H1 (cell line): Measurements from ENCODE around the gene PIGK. TPM values are rescaled to one million over a fixed set of nuclear protein-coding genes. Genes with fewer than 3 reads are reported as not detected.

Experiments used
- CHD1 ChIP-seq: IDR thresholded peaks from 2 replicates; pipeline ENCODE4 v1.6.1; 2012; ENCODE audit warnings: low read depth, low read length, improper control_type of control experiment
- CHD7 ChIP-seq: fragments of 300-600 bp; sonication (generic); IDR thresholded peaks from 2 replicates; pipeline ENCODE4 v1.7.1; 2012; ENCODE audit warnings: low read length, moderate library complexity, mild to moderate bottlenecking, inconsistent platforms; ENCODE audit not compliant: insufficient replicate concordance
- E2F6 ChIP-seq: IDR thresholded peaks from 2 replicates; pipeline ENCODE4 v1.6.1; 2012; ENCODE audit warnings: inconsistent platforms
- RBBP5 ChIP-seq: IDR thresholded peaks from 2 replicates; pipeline ENCODE4 v1.7.1; 2012; ENCODE audit warnings: low read depth, mild to moderate bottlenecking, inconsistent platforms, low read length, moderate library complexity, borderline replicate concordance
- TAF7 ChIP-seq: optimal IDR thresholded peaks from 2 replicates; pipeline ENCODE3; 2011; ENCODE audit warnings: low read depth, mild to moderate bottlenecking, inconsistent platforms, low read length, moderate library complexity, borderline replicate concordance
- polyA plus RNA-seq, 7 experiments: library from polyadenylated mRNA; depleted of rRNA in 3 of 7; stranded (reverse) in 5 of 7; unstranded in 2 of 7; fragments of >200 nt in 5 of 7; fragments of 200-250 nt in 2 of 7; gene quantifications; 1 replicate in 5 of 7; 2 replicates in 1 of 7; 4 replicates in 1 of 7; pipeline versions ENCODE4 v1.2.1 to v1.2.3, GENCODE V29; 2011 to 2013; ENCODE audit warnings: missing spikeins in 2 of 7, mixed read lengths in 2 of 7
- total RNA-seq: library from RNA; stranded (reverse); fragmentation: NEBNext Ultra II Directional; extraction: Animal tissue kit (Norgen Biotek cat#: 25700); gene quantifications from 2 replicates; pipeline ENCODE4 v1.2.1, GENCODE V29; 2021

Gene PIGK
- total and polyA plus RNA-seq, 2 of the 8 experiments (the other 6 are each of a cell fraction or from before 2014, with no cell fraction given), result 5.6 to 23.2 TPM

- TF ChIP-seq CHD7, result no peak
- no peak for TF ChIP-seq RBBP5
- TF ChIP-seq E2F6, result no peak
- no peak for TF ChIP-seq CHD1
- TF ChIP-seq TAF7, result no peak
- TF ChIP-seq, all 59 proteins: peak for 0
Measured at GRCh38 chr1:77040826-77041225, 178.4 kb downstream of the PIGK start (continued).
